Activated B cell treated with CpG ODN at 0.5 μM for 24 hours (primary cell): ENCODE measurements around the gene UGT1A10. TPM values are rescaled to one million over a fixed set of nuclear protein-coding genes. Genes with fewer than 3 reads are reported as not detected.

Experiments
- ATAC-seq: fragments of 200-7000 bp; cut with Tn5 transposase; one replicate; pipeline ENCODE4 v1.10.0; 2021; ENCODE audit warnings: low read depth, mild to moderate bottlenecking, moderate library complexity
- CTCF ChIA-PET: fragments of 350-600 bp; sonication (Branson Sonifier 250); formaldehyde crosslinking; loops from one replicate; lab custom pipeline; 2021; ENCODE audit warnings: antibody characterized with exemption; lab: Charles Lee
- POLR2A ChIA-PET: fragments of 350-600 bp; sonication (Branson Sonifier 250); formaldehyde crosslinking; loops from one replicate; lab custom pipeline; 2021; ENCODE audit warnings: antibody characterized with exemption; lab: Charles Lee
- DNase-seq: peaks from one replicate; pipeline ENCODE4 v3.0.0; 2022
- H3K27ac Mint-ChIP-seq: one replicate; pipeline ENCODE4 v1.8.0; 2020; ENCODE audit warnings: mixed read lengths
- H3K27me3 Mint-ChIP-seq: one replicate; pipeline ENCODE4 v1.8.0; 2021; ENCODE audit warnings: mixed read lengths
- H3K36me3 Mint-ChIP-seq: one replicate; pipeline ENCODE4 v1.8.0; 2021; ENCODE audit warnings: low read depth, mixed read lengths
- H3K4me1 Mint-ChIP-seq: one replicate; pipeline ENCODE4 v1.8.0; 2021; ENCODE audit warnings: mixed read lengths
- H3K4me3 Mint-ChIP-seq: one replicate; pipeline ENCODE4 v1.8.0; 2020; ENCODE audit warnings: mild to moderate bottlenecking, mixed read lengths
- H3K9me3 Mint-ChIP-seq: one replicate; pipeline ENCODE4 v1.8.0; 2020; ENCODE audit warnings: mixed read lengths
- CTCF ChIP-seq: fragments of 200-600 bp; IDR thresholded peaks from one replicate; pipeline ENCODE4 v1.8.0; 2022; ENCODE audit warnings: antibody characterized with exemption, mild to moderate bottlenecking
- intact Hi-C: fragments of 100-400 bp; cut with micrococcal nuclease; formaldehyde crosslinking; loops from one replicate; pipeline ENCODE4 v1.15.1; 2024
- total RNA-seq: library from RNA; stranded (reverse); gene quantifications from 2 replicates; pipeline ENCODE4 v1.2.3, GENCODE V29; 2022

The UGT1A10 gene
- total RNA-seq, 1 donor from 2014 or later, result not detected

- CTCF ChIA-PET, result no interaction called here
- intact Hi-C loops, result no loop called here
- POLR2A ChIA-PET, result no interaction called here
- Mint-ChIP-seq H3K36me3 (no peaks in the 10 kb centered on the region), H3K27me3 (peaks cover 16% of the 10 kb centered on the region), H3K9me3 (peaks cover 2% of the 10 kb centered on the region), H3K27ac (no peak overlapping the region), H3K4me1 (no peaks in the 10 kb centered on the region), H3K4me3 (no peak overlapping the region)
- ATAC-seq (no peak), DNase-seq (no peak)
- no peak for TF ChIP-seq CTCF
Measured at GRCh38 chr2:233799716-233800115, 163.5 kb downstream of the UGT1A10 start.

GRCh38 chr2:233800208-233800607, 164.0 kb downstream of the UGT1A10 start:
- H3K4me3 Mint-ChIP-seq, result no peak overlapping the region
- TF ChIP-seq CTCF, result no peak
- H3K4me1 Mint-ChIP-seq, result no peaks in the 10 kb centered on the region
- H3K9me3 Mint-ChIP-seq, result peaks cover 2% of the 10 kb centered on the region
- peak; percentile 7 for DNase-seq
- ChIA-PET POLR2A (no interaction called here), CTCF (no interaction called here)
- H3K27ac Mint-ChIP-seq, result no peak overlapping the region
- no peak for ATAC-seq
- no peaks in the 10 kb centered on the region for H3K36me3 Mint-ChIP-seq
- H3K27me3 Mint-ChIP-seq, result peaks cover 16% of the 10 kb centered on the region
- intact Hi-C loops, result no loop called here

- H3K4me3 Mint-ChIP-seq, result no peak overlapping the region
- no peaks in the 10 kb centered on the region for H3K36me3 Mint-ChIP-seq
- H3K27me3 Mint-ChIP-seq, result peaks cover 16% of the 10 kb centered on the region
- ChIA-PET POLR2A (no interaction called here), CTCF (no interaction called here)
- intact Hi-C loops, result no loop called here
- peaks cover 2% of the 10 kb centered on the region for H3K9me3 Mint-ChIP-seq
- H3K4me1 Mint-ChIP-seq, result no peaks in the 10 kb centered on the region
- no peak overlapping the region for H3K27ac Mint-ChIP-seq
- ATAC-seq, result no peak
- no peak for TF ChIP-seq CTCF
- DNase-seq, result no peak
Measured at GRCh38 chr2:233801357-233802131, 165.3 kb downstream of the UGT1A10 start.

- H3K27me3 Mint-ChIP-seq, result peaks cover 16% of the 10 kb centered on the region
- no peak overlapping the region for H3K4me3 Mint-ChIP-seq
- peaks cover 2% of the 10 kb centered on the region for H3K9me3 Mint-ChIP-seq
- ATAC-seq (no peak), DNase-seq (no peak)
- CTCF ChIA-PET, result no interaction called here
- intact Hi-C loops, result no loop called here
- no peak for TF ChIP-seq CTCF
- H3K27ac Mint-ChIP-seq, result no peak overlapping the region
- H3K36me3 Mint-ChIP-seq, result no peaks in the 10 kb centered on the region
- POLR2A ChIA-PET, result no interaction called here
- no peaks in the 10 kb centered on the region for H3K4me1 Mint-ChIP-seq
Measured at GRCh38 chr2:233802132-233802815, 166.0 kb downstream of the UGT1A10 start.

- ATAC-seq, result no peak
- intact Hi-C loops, result no loop called here
- ChIA-PET CTCF (no interaction called here), POLR2A (no interaction called here)
- peaks cover 2% of the 10 kb centered on the region for H3K9me3 Mint-ChIP-seq
- no peaks in the 10 kb centered on the region for H3K4me1 Mint-ChIP-seq
- no peak overlapping the region for H3K27ac Mint-ChIP-seq
- TF ChIP-seq CTCF, result no peak
- H3K4me3 Mint-ChIP-seq, result no peak overlapping the region
- no peak for DNase-seq
- H3K27me3 Mint-ChIP-seq, result peaks cover 16% of the 10 kb centered on the region
- no peaks in the 10 kb centered on the region for H3K36me3 Mint-ChIP-seq
Measured at GRCh38 chr2:233803292-233803911, 167.2 kb downstream of the UGT1A10 start.
